GM23248 (cell line): ENCODE data around the gene CRISPLD2. TPM values are rescaled to one million over a fixed set of nuclear protein-coding genes. Genes with fewer than 3 reads are reported as not detected.
A peak's percentile ranks its signal among the peaks of the same experiment; 100 is the strongest.

Source experiments
- DNase-seq: peaks from one replicate; pipeline ENCODE4 v3.0.0-alpha.2; 2015
- H2AFZ ChIP-seq: fragments of 200-600 bp; sonication (generic); 2 replicates; pipeline ENCODE4 v1.6.1; 2016; ENCODE audit warnings: antibody characterized with exemption
- H3F3A ChIP-seq: fragments of 200-600 bp; sonication (generic); 2 replicates; pipeline ENCODE4 v1.6.1; 2016; ENCODE audit warnings: mild to moderate bottlenecking, antibody characterized with exemption, mixed run types; ENCODE audit not compliant: insufficient read depth
- H3K27ac ChIP-seq: fragments of 200-600 bp; sonication (generic); 2 replicates; pipeline ENCODE4 v1.5.1; 2016; ENCODE audit warnings: mild to moderate bottlenecking
- H3K27me3 ChIP-seq: fragments of 200-600 bp; sonication (generic); replicated peaks from 2 replicates; pipeline ENCODE4 v1.6.1; 2016; ENCODE audit warnings: mild to moderate bottlenecking; ENCODE audit not compliant: insufficient read depth
- H3K36me3 ChIP-seq: fragments of 200-600 bp; sonication (generic); 2 replicates; pipeline ENCODE4 v1.6.1; 2016; ENCODE audit warnings: low read depth, mild to moderate bottlenecking
- H3K4me1 ChIP-seq: fragments of 200-600 bp; sonication (generic); 2 replicates; pipeline ENCODE4 v1.6.1; 2016; ENCODE audit warnings: mild to moderate bottlenecking; ENCODE audit not compliant: insufficient read depth
- H3K4me2 ChIP-seq: fragments of 200-600 bp; sonication (generic); one replicate; pipeline ENCODE4 v1.6.1; 2016; ENCODE audit warnings: mild to moderate bottlenecking; ENCODE audit not compliant: unreplicated experiment
- H3K4me3 ChIP-seq: fragments of 200-600 bp; sonication (generic); 2 replicates; pipeline ENCODE4 v1.5.1; 2016; ENCODE audit warnings: mild to moderate bottlenecking
- H3K79me2 ChIP-seq: fragments of 200-600 bp; sonication (generic); 2 replicates; pipeline ENCODE4 v1.6.1; 2016; ENCODE audit warnings: mild to moderate bottlenecking; ENCODE audit not compliant: insufficient read depth
- H3K9ac ChIP-seq: fragments of 200-600 bp; sonication (generic); 2 replicates; pipeline ENCODE4 v1.6.1; 2016; ENCODE audit warnings: mild to moderate bottlenecking
- H3K9me2 ChIP-seq: fragments of 200-600 bp; sonication (generic); 2 replicates; pipeline ENCODE4 v1.6.1; 2016; ENCODE audit warnings: mixed run types, mild to moderate bottlenecking, moderate library complexity; ENCODE audit not compliant: insufficient read depth
- H3K9me3 ChIP-seq: fragments of 200-600 bp; sonication (generic); one replicate; pipeline ENCODE4 v1.6.1; 2017; ENCODE audit warnings: low read depth
- H4K20me1 ChIP-seq: fragments of 200-600 bp; sonication (generic); 2 replicates; pipeline ENCODE4 v1.6.0; 2016; ENCODE audit not compliant: insufficient read depth
- EZH2 ChIP-seq: fragments of 200-600 bp; sonication (generic); IDR thresholded peaks from 2 replicates; pipeline ENCODE4 v1.6.1; 2018; ENCODE audit warnings: antibody characterized with exemption, mild to moderate bottlenecking; ENCODE audit not compliant: insufficient read depth, poor library complexity, severe bottlenecking
- EZH2phosphoT487 ChIP-seq: fragments of 200-600 bp; sonication (generic); IDR thresholded peaks from 2 replicates; pipeline ENCODE4 v1.6.1; 2018; ENCODE audit warnings: antibody characterized with exemption, moderate library complexity, mild to moderate bottlenecking, low read depth; ENCODE audit not compliant: insufficient read depth
- WGBS, 2 experiments: methylation state at CpG; one replicate each; pipeline ENCODE4 v1.1.6; 2015 to 2017; ENCODE audit warnings: low lambda C conversion rate in 2 of 2, low coverage in 1 of 2; ENCODE audit errors: missing lambda C conversion rate in 2 of 2; 5-methylcytosine and 5-hydroxymethylcytosine counted together
- in situ Hi-C: fragments of 300-500 bp; cut with MboI; formaldehyde crosslinking; loops from 2 replicates; pipeline ENCODE4 v1.15.0; 2020
- polyA plus RNA-seq: library from polyadenylated mRNA; unstranded; fragments of >200 nt; fragmentation: Nextera tagmentation; extraction: Ambion mirVana; gene quantifications from 2 replicates; pipeline ENCODE4 v1.2.1, GENCODE V29; 2016
- total RNA-seq: library from RNA; depleted of rRNA; stranded (reverse); fragments of >200 nt; shearing (Covaris generic); gene quantifications from 2 replicates; pipeline ENCODE4 v1.2.3, GENCODE V29; 2014

The CRISPLD2 gene
- total and polyA plus RNA-seq, 2 experiments from 2014 or later, result 21.5 to 36.3 TPM

- DNase-seq, result no peak
- in situ Hi-C loops, result no loop called here
- Histone ChIP-seq H3K9me3 (no peaks in the 10 kb centered on the region), H3K9ac (no peak overlapping the region), H3K27me3 (no peaks in the 10 kb centered on the region), H3K4me3 (no peak overlapping the region), H3K27ac (no peak overlapping the region), H3K4me2 (no peak overlapping the region), H3K9me2 (no peaks in the 10 kb centered on the region), H3K36me3 (no peaks in the 10 kb centered on the region), H2AFZ (no peak overlapping the region), H3K4me1 (0 out of 2 replicates have a peak, but pooled peaks cover 3% of the 10 kb centered on the region), H3F3A (no peaks in the 10 kb centered on the region), H3K79me2 (no peaks in the 10 kb centered on the region), H4K20me1 (no peaks in the 10 kb centered on the region)
- WGBS, 2 experiments, result 65 to 66% methylated on average over 8 of the region's 8 CpGs
- TF ChIP-seq EZH2phosphoT487 (no peak), EZH2 (no peak)
Observed at GRCh38 chr16:84800158-84800978, 19.4 kb upstream of the CRISPLD2 start.

- Histone ChIP-seq H3K4me1 (no peaks in the 10 kb centered on the region), H3K9me3 (no peaks in the 10 kb centered on the region), H3K9me2 (no peaks in the 10 kb centered on the region), H3K9ac (no peak overlapping the region), H3K79me2 (no peaks in the 10 kb centered on the region), H3F3A (0 out of 2 replicates have a peak, but pooled peaks cover 8% of the 10 kb centered on the region), H4K20me1 (no peaks in the 10 kb centered on the region), H3K27me3 (no peaks in the 10 kb centered on the region), H3K27ac (no peak overlapping the region), H3K4me3 (no peak overlapping the region), H3K36me3 (no peaks in the 10 kb centered on the region), H2AFZ (no peak overlapping the region), H3K4me2 (no peak overlapping the region)
- TF ChIP-seq EZH2 (no peak), EZH2phosphoT487 (no peak)
- in situ Hi-C loops, result no loop called here
- WGBS, 2 experiments, result 79 to 82% methylated on average over 9 of the region's 9 CpGs
- no peak for DNase-seq
Observed at GRCh38 chr16:84803146-84803545, 16.6 kb upstream of the CRISPLD2 start.

GRCh38 chr16:84804326-84804725 is 15.5 kb upstream of the CRISPLD2 start:
- DNase-seq, result no peak
- no peaks in the 10 kb centered on the region for H3K79me2 ChIP-seq
- no peak overlapping the region for H2AFZ ChIP-seq
- no peak overlapping the region for H3K4me3 ChIP-seq
- H3K27me3 ChIP-seq, result no peaks in the 10 kb centered on the region
- H3K9me2 ChIP-seq, result no peaks in the 10 kb centered on the region
- 0 out of 2 replicates have a peak, but pooled peaks cover 8% of the 10 kb centered on the region for H3F3A ChIP-seq
- H3K9me3 ChIP-seq, result no peaks in the 10 kb centered on the region
- in situ Hi-C loops, result no loop called here
- H4K20me1 ChIP-seq, result no peaks in the 10 kb centered on the region
- no peak overlapping the region for H3K4me2 ChIP-seq
- H3K36me3 ChIP-seq, result no peaks in the 10 kb centered on the region
- no peak overlapping the region for H3K9ac ChIP-seq
- H3K27ac ChIP-seq, result no peak overlapping the region
- H3K4me1 ChIP-seq, result no peaks in the 10 kb centered on the region
- TF ChIP-seq EZH2, result no peak
- no peak for TF ChIP-seq EZH2phosphoT487
- WGBS, 2 experiments, result 83 to 87% methylated on average over 10 of the region's 10 CpGs

GRCh38 chr16:84806256-84806889 is 13.4 kb upstream of the CRISPLD2 start:
- WGBS, 2 experiments, result 33 to 39% methylated on average over 26 of the region's 26 CpGs
- Histone ChIP-seq H3F3A (0 out of 2 replicates have a peak, but pooled peaks cover 8% of the 10 kb centered on the region), H3K4me3 (no peak overlapping the region), H3K4me1 (peaks cover 10% of the 10 kb centered on the region; the same call in 1 of the 2 replicates), H3K27me3 (no peaks in the 10 kb centered on the region), H3K9me2 (no peaks in the 10 kb centered on the region), H3K36me3 (no peaks in the 10 kb centered on the region), H2AFZ (peak overlapping the region; percentile 32; the same call in 1 of the 2 replicates), H3K9me3 (no peaks in the 10 kb centered on the region), H3K4me2 (no peak overlapping the region), H4K20me1 (no peaks in the 10 kb centered on the region), H3K9ac (peak overlapping the region; percentile 18), H3K27ac (peak overlapping the region; percentile 59), H3K79me2 (no peaks in the 10 kb centered on the region)
- DNase-seq, result peak; percentile 88
- TF ChIP-seq EZH2phosphoT487 (no peak), EZH2 (no peak)
- in situ Hi-C loops, result no loop called here
